CD4-positive, alpha-beta T cell (primary cell): ENCODE results near the gene PRKCB. TPM values are rescaled to one million over a fixed set of nuclear protein-coding genes. Genes with fewer than 3 reads are reported as not detected.

Experiments
- ATAC-seq: fragments of 200-7000 bp; cut with Tn5 transposase; one replicate; pipeline ENCODE4 v1.10.0; 2022; ENCODE audit warnings: mild to moderate bottlenecking; ENCODE audit not compliant: poor library complexity
- CTCF ChIA-PET: fragments of 350-600 bp; sonication (Branson Sonifier 250); formaldehyde crosslinking; loops from one replicate; lab custom pipeline; 2021; ENCODE audit warnings: antibody characterized with exemption, inconsistent platforms; lab: Charles Lee
- POLR2A ChIA-PET: fragments of 350-600 bp; sonication (Branson Sonifier 250); formaldehyde crosslinking; loops from one replicate; lab custom pipeline; 2021; ENCODE audit warnings: antibody characterized with exemption, inconsistent platforms; lab: Charles Lee
- DNase-seq, 14 experiments: peaks; one replicate each; pipeline ENCODE4 v3.0.0-alpha.2; 2013 to 2020; ENCODE audit warnings: mixed read lengths in 2 of 14
- H3K27ac ChIP-seq, 2 donors: one replicate each; pipeline versions ENCODE4 v1.5.1 to v1.7.0; 2013; ENCODE audit warnings: low read length in 2 of 2, low read depth in 1 of 2, mild to moderate bottlenecking in 1 of 2
- H3K27me3 ChIP-seq, 2 experiments: 1 replicate in 1 of 2; 2 replicates in 1 of 2; pipeline versions ENCODE4 v1.6.1 to v1.7.0; 2013; ENCODE audit warnings: low read length in 2 of 2, control low read depth in 1 of 2, mild to moderate bottlenecking in 1 of 2, moderate library complexity in 1 of 2; ENCODE audit not compliant: insufficient read depth in 2 of 2, control insufficient read depth in 1 of 2
- H3K36me3 ChIP-seq: one replicate; pipeline ENCODE4 v1.6.1; 2013; ENCODE audit warnings: low read length, control low read depth; ENCODE audit not compliant: insufficient read depth
- H3K4me1 ChIP-seq: one replicate; pipeline ENCODE4 v1.6.1; 2013; ENCODE audit warnings: low read length, control low read depth; ENCODE audit not compliant: insufficient read depth
- H3K4me3 ChIP-seq: one replicate; pipeline ENCODE4 v1.5.1; 2013; ENCODE audit warnings: mild to moderate bottlenecking, low read length, moderate library complexity
- H3K9me3 ChIP-seq, 2 experiments: 1 replicate in 1 of 2; 2 replicates in 1 of 2; pipeline versions ENCODE4 v1.6.1 to v1.7.0; 2013; ENCODE audit warnings: low read length in 2 of 2, mild to moderate bottlenecking in 2 of 2, control low read depth in 1 of 2, moderate library complexity in 1 of 2; ENCODE audit not compliant: control insufficient read depth in 1 of 2, insufficient read depth in 1 of 2
- H3K27ac Mint-ChIP-seq: one replicate; pipeline ENCODE4 v1.8.0; 2020; ENCODE audit warnings: mixed read lengths
- H3K27me3 Mint-ChIP-seq: one replicate; pipeline ENCODE4 v1.8.0; 2021; ENCODE audit warnings: mixed read lengths
- H3K36me3 Mint-ChIP-seq: one replicate; pipeline ENCODE4 v1.8.0; 2021; ENCODE audit warnings: low read depth, mixed read lengths
- H3K4me1 Mint-ChIP-seq: one replicate; pipeline ENCODE4 v1.8.0; 2021; ENCODE audit warnings: low read depth, mixed read lengths
- H3K4me3 Mint-ChIP-seq: one replicate; pipeline ENCODE4 v1.8.0; 2020; ENCODE audit warnings: mild to moderate bottlenecking, mixed read lengths
- H3K9me3 Mint-ChIP-seq: one replicate; pipeline ENCODE4 v1.8.0; 2020; ENCODE audit warnings: mixed read lengths
- CTCF ChIP-seq: fragments of 200-600 bp; IDR thresholded peaks from one replicate; pipeline ENCODE4 v1.8.0; 2022; ENCODE audit warnings: antibody characterized with exemption, mild to moderate bottlenecking
- intact Hi-C, 2 experiments: fragments of 100-400 bp; cut with DNase I in 1 of 2; cut with micrococcal nuclease in 1 of 2; formaldehyde crosslinking; loops; one replicate each; pipeline versions ENCODE4 v1.15.1 to v1.9.0; 2023 to 2025; cut with DNase I, micrococcal nuclease
- total RNA-seq, 174 experiments: library from RNA in 2 of 174; stranded (reverse) in 2 of 174; gene quantifications; one replicate each; pipeline ENCODE4 v1.2.3 and lab custom pipeline; 2021 to 2026

Gene PRKCB
- total RNA-seq, 2 experiments from 2014 or later: 64.7 TPM

- H3K9me3 Mint-ChIP-seq: no peaks in the 10 kb centered on the region
Measured at GRCh38 chr16:24141466-24141865, 305.7 kb downstream of the PRKCB start.

GRCh38 chr16:24141917-24142316 is 306.1 kb downstream of the PRKCB start:
- H3K36me3 Mint-ChIP-seq: peaks cover 73% of the 10 kb centered on the region

More at GRCh38 chr16:24141466-24141865, 305.7 kb downstream of the PRKCB start:
- Histone ChIP-seq H3K27ac (no peak overlapping the region), H3K9me3 (no peaks in the 10 kb centered on the region), H3K27me3 (no peaks in the 10 kb centered on the region), H3K4me3 (no peak overlapping the region), H3K4me1 (no peaks in the 10 kb centered on the region), H3K36me3 (peaks cover 16% of the 10 kb centered on the region)
- H3K4me1 Mint-ChIP-seq: peaks cover 4% of the 10 kb centered on the region
- POLR2A ChIA-PET: no interaction called here
- CTCF ChIA-PET: no interaction called here
- H3K27ac Mint-ChIP-seq: no peak overlapping the region
- DNase-seq (no peak), ATAC-seq (no peak)
- no peak for TF ChIP-seq CTCF
- no peak overlapping the region for H3K4me3 Mint-ChIP-seq
- no peaks in the 10 kb centered on the region for H3K27me3 Mint-ChIP-seq
- intact Hi-C loops: no loop called here
- H3K36me3 Mint-ChIP-seq: peaks cover 73% of the 10 kb centered on the region

GRCh38 chr16:24145927-24146326 is 310.1 kb downstream of the PRKCB start:
- peaks cover 11% of the 10 kb centered on the region for H3K36me3 ChIP-seq
- no peaks in the 10 kb centered on the region for H3K27me3 ChIP-seq
- H3K4me3 ChIP-seq: no peak overlapping the region
- CTCF ChIA-PET: no interaction called here
- H3K4me1 ChIP-seq: no peaks in the 10 kb centered on the region
- no peak for DNase-seq
- intact Hi-C loops: no loop called here
- Mint-ChIP-seq H3K4me1 (peaks cover 35% of the 10 kb centered on the region), H3K4me3 (no peak overlapping the region), H3K27ac (no peak overlapping the region), H3K27me3 (no peaks in the 10 kb centered on the region), H3K9me3 (no peaks in the 10 kb centered on the region), H3K36me3 (peaks cover 45% of the 10 kb centered on the region)
- H3K27ac ChIP-seq: no peak overlapping the region
- POLR2A ChIA-PET: no interaction called here
- ATAC-seq: no peak
- TF ChIP-seq CTCF: no peak
- no peaks in the 10 kb centered on the region for H3K9me3 ChIP-seq

More at GRCh38 chr16:24141917-24142316, 306.1 kb downstream of the PRKCB start:
- DNase-seq (no peak), ATAC-seq (no peak)
- no peaks in the 10 kb centered on the region for H3K27me3 Mint-ChIP-seq
- Histone ChIP-seq H3K4me1 (no peaks in the 10 kb centered on the region), H3K4me3 (no peak overlapping the region), H3K27me3 (no peaks in the 10 kb centered on the region), H3K36me3 (peaks cover 15% of the 10 kb centered on the region), H3K27ac (no peak overlapping the region), H3K9me3 (no peaks in the 10 kb centered on the region)
- POLR2A ChIA-PET: interaction anchor here (0.7 kb wide), 1 partner anchor 9 kb away, joined by 3 read pairs; no protein-coding TSS in a partner anchor
- no peak for TF ChIP-seq CTCF
- H3K4me1 Mint-ChIP-seq: peaks cover 4% of the 10 kb centered on the region
- CTCF ChIA-PET: no interaction called here
- no peaks in the 10 kb centered on the region for H3K9me3 Mint-ChIP-seq
- intact Hi-C loops: no loop called here
- H3K4me3 Mint-ChIP-seq: no peak overlapping the region
- no peak overlapping the region for H3K27ac Mint-ChIP-seq
